Brain microvascular endothelial cell (primary cell): ENCODE results near the gene OSER1.
A peak's percentile ranks its signal among the peaks of the same experiment; 100 is the strongest.

Experiments
- DNase-seq: peaks from one replicate; pipeline ENCODE4 v3.0.0-alpha.2; 2020
- H3K27ac ChIP-seq: fragments of 250-450 bp; sonication (Bioruptor Pico); 2 replicates; pipeline ENCODE4 v1.5.1; 2020; ENCODE audit warnings: mild to moderate bottlenecking, moderate library complexity
- H3K27me3 ChIP-seq: fragments of 250-450 bp; sonication (Bioruptor Pico); replicated peaks from 2 replicates; pipeline ENCODE4 v1.5.1; 2020; ENCODE audit warnings: mild to moderate bottlenecking
- H3K36me3 ChIP-seq: fragments of 250-450 bp; sonication (Bioruptor Pico); replicated peaks from 2 replicates; pipeline ENCODE4 v1.5.1; 2020; ENCODE audit warnings: mild to moderate bottlenecking
- H3K4me3 ChIP-seq: 2 replicates; pipeline ENCODE4 v1.5.1; 2011; ENCODE audit warnings: low read depth, mild to moderate bottlenecking, control low read depth, low read length, moderate library complexity
- CTCF ChIP-seq: IDR thresholded peaks from 2 replicates; pipeline ENCODE4 v1.5.1; 2011; ENCODE audit warnings: low read depth, mild to moderate bottlenecking, moderate library complexity, low read length, control low read depth, inconsistent platforms; ENCODE audit errors: missing control alignments
- in situ Hi-C: cut with HindIII; loops from 2 replicates; pipeline ENCODE4 v1.10.0; 2017; ENCODE audit warnings: low sequenced_read_pairs, low pct_ligation_motif_present

The OSER1 gene

GRCh38 chr20:44171775-44172571 is 38.6 kb downstream of the OSER1 start:
- H3K4me3 ChIP-seq: no peak overlapping the region
- H3K36me3 ChIP-seq: no peaks in the 10 kb centered on the region
- DNase-seq: no peak
- H3K27ac ChIP-seq: no peak overlapping the region
- no peaks in the 10 kb centered on the region for H3K27me3 ChIP-seq
- TF ChIP-seq CTCF: no peak
- in situ Hi-C loops: no loop called here

- no peak for TF ChIP-seq CTCF
- in situ Hi-C loops: no loop called here
- Histone ChIP-seq H3K27ac (no peak overlapping the region), H3K27me3 (no peaks in the 10 kb centered on the region), H3K4me3 (no peak overlapping the region), H3K36me3 (no peaks in the 10 kb centered on the region)
- no peak for DNase-seq
Measured at GRCh38 chr20:44170816-44171410, 39.7 kb downstream of the OSER1 start.

- H3K4me3 ChIP-seq: no peak overlapping the region
- no peak overlapping the region for H3K27ac ChIP-seq
- no peak for TF ChIP-seq CTCF
- H3K27me3 ChIP-seq: no peaks in the 10 kb centered on the region
- no peaks in the 10 kb centered on the region for H3K36me3 ChIP-seq
- no peak for DNase-seq
- in situ Hi-C loops: no loop called here
Measured at GRCh38 chr20:44167736-44168135, 42.8 kb downstream of the OSER1 start.

- no peak overlapping the region for H3K27ac ChIP-seq
- H3K36me3 ChIP-seq: no peaks in the 10 kb centered on the region
- in situ Hi-C loops: no loop called here
- no peak overlapping the region for H3K4me3 ChIP-seq
- no peak for TF ChIP-seq CTCF
- no peaks in the 10 kb centered on the region for H3K27me3 ChIP-seq
- no peak for DNase-seq
Measured at GRCh38 chr20:44166477-44166876, 44.1 kb downstream of the OSER1 start.

- in situ Hi-C loops: no loop called here
- Histone ChIP-seq H3K36me3 (no peaks in the 10 kb centered on the region), H3K27ac (no peak overlapping the region), H3K27me3 (no peaks in the 10 kb centered on the region), H3K4me3 (no peak overlapping the region)
- peak; percentile 25 for DNase-seq
- TF ChIP-seq CTCF: no peak
Measured at GRCh38 chr20:44166008-44166407, 44.6 kb downstream of the OSER1 start.
